Muscle of arm (tissue), 12 donors: ENCODE measurements around the gene KRTAP5-6. TPM values are rescaled to one million over a fixed set of nuclear protein-coding genes. Genes with fewer than 3 reads are reported as not detected.
A peak's percentile ranks its signal among the peaks of the same experiment; 100 is the strongest.
"Not testable (repeated sequence)": the region's sequence is repeated elsewhere in the genome, so short reads cannot be mapped to it uniquely, and the experiment has no call there.

Experiments used
- DNase-seq: peaks from one replicate; pipeline ENCODE4 v3.0.0-alpha.2; 2013
- polyA plus RNA-seq, 12 donors: library from polyadenylated mRNA; unstranded; fragments of 120-200 nt; gene quantifications; one replicate each; pipeline ENCODE4 v1.2.1, GENCODE V29; 2013; ENCODE audit not compliant: insufficient read length in 12 of 12

The KRTAP5-6 gene
- polyA plus RNA-seq, 12 donors, result 0.36 to 0.82 (median 0.46) TPM; not detected in 6

DNA sequence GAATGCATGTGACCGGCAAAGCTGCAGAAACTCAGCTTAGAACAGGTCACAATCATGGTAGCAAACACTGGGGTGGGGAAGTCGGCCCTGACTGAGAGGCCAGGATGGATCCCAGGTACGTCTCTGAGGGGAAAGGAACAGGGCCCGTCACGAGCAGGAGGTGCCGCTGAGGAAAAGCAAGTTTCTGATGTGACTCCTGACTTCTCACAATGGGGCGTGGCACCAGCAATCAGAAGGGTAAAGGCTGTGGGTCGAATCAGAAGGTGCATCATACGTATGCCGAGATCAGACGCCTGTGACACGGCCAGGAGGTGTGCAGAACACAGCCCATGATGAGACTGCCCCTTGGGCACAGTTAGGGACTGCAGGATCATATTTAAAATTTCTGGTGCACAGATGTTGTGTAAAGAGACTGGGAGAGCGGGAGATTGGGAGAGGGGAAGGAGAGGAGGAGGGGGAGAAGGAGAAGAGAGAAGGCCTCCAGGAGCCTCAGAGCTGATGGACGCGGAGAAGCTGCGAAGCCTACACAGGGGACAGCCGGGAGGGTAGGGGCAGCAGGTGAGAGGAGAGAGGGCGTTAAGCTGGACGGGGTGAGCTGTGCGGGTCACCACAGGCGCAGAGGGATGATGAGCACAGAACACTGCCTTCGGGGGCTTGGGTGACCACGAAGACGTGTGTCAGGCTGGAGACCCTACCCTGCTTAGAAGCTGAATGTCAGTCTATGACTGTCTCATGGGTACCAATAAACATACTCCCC lies 36.7 kb upstream of the KRTAP5-6 start:
- no peak for DNase-seq

DNA sequence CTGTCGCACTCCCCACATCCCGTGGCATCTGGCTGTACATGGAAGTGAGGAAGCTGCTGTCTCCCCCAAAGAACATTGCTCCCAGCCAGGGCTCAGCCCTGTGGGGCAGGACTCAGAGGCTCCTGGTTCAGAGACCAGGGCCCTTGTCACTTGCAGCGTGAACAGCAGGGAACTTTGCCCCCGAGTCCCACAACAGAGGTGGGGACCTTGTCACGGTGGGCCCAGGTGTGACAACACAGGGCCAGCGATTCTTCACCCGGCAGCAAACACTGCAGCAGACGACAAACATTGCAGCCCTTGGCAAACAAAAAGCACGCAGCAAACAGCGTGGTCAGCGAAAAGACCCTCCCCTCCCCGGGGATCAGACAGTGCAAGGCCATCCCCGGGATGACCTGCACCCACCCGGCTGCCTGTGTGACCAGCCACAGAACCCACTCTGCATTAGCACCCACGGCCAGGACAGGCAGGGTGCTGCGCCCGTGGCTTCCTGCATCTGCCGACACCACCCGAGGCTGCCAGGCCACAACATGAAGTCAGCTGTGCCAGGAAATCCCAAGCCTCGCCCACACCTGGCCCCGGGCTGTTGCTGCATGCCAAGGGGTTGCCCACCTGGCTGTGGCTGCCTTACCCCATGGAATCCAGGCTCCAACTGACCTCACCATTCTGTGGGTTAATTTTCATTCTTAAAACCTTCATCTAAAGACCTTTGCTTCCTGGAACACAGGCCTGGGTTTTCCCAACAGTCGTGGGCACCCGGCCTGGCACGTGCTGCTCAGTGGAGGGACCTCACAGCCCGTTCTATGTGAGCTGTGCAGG lies 35.3 kb upstream of the KRTAP5-6 start:
- DNase-seq, result not testable (repeated sequence)

DNA sequence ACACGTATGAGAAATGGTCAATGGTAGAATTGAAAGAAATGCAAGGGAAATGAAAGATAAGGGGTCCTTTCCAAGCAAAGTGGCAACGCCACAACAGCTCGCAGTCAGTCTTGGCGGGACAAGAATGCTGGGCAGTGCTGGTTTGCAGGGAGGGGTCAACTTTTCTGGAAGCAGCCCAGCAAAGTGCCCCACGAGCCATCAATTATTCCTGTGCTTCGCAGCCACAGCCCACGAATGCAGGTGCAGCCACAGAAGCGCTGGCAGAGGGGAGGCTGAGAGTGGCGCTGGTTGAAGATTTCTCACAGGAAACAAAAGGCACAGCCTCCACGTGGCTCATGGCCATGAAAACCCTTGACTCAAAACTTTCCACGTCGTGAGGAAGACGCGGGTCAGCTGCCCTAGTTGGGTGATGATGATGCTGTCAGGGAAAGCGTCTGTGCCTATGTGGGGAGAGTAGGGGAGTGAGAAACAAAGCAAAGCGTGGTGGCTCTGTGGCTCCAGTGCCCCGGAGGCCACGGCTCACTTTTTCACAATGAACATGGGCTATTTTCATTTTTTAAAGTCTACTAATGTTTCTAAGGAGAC lies 34.2 kb upstream of the KRTAP5-6 start:
- not testable (repeated sequence) for DNase-seq

DNA sequence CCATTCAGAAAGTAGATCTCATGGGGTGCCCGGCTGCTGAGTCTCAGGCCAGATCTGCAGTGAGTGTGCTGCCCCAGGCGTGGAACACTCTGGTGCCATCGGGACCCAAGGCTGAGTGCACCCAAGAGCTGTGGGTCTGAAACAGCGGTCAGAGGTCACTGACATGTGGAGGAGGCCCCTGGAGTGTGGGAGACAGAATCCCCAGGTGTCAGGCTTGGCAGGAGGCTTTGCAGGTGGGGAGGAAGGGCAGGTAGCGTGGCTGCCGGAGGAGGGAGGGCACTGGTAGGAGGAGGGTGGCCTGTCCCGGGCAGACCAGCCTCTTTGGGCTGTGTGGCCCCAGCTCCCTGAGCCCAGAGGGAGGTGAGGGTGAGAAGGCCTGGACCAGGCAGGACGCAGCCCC lies 31.7 kb upstream of the KRTAP5-6 start:
- DNase-seq, result no peak

DNA sequence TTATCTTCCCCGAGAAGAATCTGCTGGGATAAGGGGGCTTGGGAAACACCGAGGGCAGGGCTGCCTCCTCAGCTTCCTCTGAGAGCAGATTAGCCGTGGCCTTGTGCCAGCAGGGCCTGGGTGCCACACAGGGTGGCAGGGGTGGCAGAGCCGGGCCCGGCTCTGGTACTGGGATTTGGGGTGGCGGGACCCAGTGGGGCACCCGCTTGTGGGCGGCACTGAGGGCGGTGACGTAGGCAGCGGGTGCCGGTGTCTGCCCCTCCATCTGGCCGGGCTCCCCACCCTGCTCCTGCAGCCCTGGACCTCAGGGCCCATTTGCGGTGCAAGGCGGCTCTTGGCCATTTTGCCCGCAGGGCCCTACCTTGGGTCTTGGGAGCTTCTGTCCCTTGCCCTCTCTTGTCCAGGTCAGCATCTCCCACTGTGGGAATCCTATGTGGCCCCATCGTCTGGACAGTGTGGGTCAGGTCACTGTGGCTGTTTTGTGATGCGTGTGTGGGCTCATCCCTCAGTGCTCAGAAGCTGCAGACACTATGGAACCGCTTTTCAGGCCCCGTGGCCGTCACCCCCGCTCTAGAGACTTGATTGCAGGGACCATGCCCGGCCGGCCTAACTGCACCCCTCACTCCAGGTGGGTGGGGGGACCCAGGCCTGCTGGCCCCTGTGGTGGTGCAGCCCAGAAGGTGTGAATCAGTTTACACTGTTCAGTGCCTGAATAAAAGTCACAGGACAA lies 29.7 kb upstream of the KRTAP5-6 start:
- no peak for DNase-seq

DNA sequence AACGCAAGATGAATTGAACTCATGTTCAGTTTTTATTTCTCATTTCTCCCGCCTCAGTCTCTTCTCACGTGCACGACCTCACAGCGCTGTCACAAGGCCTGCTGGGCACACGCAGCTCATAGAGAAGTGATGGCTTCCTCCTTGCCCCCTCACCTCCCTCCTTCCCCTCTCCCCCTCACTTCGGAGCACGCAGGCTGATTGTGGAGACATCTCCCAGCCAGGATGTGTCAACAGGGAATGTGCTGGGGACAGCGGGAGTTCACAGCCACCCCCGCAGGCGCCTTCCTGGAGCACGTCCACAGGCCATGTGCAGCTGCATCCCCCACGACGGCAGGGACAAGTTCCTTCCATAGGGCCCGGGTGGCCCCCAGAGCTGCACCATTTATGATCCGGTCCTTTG lies 29.1 kb upstream of the KRTAP5-6 start:
- no peak for DNase-seq

DNA sequence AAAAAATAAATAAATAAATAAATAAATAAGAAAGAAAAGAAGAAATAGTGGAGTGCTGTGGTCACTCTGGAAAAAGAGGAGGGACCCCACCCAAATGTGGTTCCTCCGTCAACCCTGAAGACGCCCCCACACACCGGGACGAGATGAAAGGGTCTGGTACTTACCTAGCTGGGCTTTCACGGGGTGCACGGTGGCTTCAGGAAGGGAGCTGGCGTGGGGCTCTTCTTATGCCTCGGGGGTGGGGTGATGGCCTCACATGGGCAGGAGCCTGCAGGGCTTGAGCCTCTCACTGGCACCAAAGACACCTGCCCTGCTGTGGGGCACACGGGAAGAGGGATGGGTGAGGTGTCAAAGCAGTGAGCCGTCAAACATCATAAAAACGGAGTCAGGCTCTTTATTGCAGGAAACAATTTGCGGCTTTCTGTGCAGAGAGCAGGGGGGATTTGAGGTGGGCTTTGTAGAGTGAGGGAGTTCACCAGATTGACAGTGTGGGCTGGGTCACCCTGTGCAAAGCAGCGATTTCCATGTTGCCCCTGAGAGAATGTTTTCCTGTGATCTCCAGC lies 28.0 kb upstream of the KRTAP5-6 start:
- DNase-seq, result no peak

DNA sequence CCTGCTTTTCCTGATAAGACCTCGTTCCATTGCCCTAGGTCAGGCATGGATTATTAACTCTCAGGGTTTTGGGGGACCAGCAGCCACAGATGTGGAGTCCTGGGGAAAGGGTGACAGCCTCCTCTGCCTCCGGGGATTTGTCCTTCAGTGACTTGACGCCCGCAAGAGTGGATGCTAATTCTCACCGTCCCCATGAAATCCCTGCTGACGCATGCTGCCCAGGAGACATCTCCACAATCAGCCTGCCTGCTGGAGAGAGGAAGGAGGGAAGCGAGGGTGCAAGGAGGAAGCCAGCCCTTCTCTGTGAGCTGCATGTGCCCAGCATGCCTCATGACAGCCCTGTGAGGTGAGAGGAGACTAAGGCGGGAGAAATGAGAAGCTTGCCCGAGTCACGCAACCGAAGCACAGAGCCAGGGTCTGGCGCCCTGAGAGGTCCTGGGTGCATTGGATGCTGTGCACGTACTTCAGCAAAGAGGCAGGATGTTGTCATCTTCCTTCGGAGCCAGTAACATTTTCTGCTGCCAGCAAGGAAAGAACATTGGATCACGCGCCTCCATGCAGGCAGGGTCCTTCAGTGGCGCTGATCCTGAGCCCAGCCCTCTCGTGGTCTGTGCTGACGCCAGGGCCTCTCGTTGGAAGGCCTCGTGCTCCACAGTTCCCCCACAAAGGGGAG lies 27.3 kb upstream of the KRTAP5-6 start:
- peak; percentile 92 for DNase-seq

DNA sequence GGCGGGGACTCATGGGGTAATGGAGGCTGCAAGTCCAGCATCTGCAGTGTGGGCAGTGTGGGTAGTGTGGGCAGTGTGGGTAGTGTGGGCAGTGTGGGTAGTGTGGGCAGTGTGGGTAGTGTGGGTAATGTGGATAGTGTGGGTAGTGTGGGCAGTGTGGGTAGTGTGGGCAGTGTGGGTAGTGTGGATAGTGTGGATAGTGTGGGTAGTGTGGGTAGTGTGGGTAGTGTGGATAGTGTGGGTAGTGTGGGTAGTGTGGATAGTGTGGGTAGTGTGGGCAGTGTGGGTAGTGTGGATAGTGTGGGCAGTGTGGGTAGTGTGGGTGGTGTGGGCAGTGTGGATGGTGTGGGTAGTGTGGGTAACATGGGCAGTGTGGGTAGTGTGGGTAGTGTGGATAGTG lies 26.5 kb upstream of the KRTAP5-6 start:
- DNase-seq, result not testable (repeated sequence)

DNA sequence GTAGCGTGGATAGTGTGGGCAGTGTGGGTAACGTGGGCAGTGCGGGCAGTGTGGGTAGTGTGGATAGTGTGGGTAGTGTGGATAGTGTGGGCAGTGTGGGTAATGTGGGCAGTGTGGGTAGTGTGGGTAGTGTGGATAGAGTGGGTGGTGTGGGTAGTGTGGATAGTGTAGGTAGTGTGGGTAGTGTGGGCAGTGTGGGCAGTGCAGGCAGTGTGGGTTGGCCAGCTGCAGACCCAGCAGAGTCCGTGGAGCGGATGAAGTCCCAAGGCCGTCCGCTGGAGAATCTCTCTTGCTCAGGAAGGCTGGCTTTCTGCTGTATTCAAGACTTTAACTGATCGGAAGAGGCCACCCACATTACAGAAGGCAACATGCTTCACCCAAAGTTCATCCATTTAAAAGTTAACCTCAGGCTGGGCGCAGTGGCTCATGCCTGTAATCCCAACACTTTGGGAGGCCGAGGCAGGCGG lies 26.1 kb upstream of the KRTAP5-6 start:
- DNase-seq, result no peak

DNA sequence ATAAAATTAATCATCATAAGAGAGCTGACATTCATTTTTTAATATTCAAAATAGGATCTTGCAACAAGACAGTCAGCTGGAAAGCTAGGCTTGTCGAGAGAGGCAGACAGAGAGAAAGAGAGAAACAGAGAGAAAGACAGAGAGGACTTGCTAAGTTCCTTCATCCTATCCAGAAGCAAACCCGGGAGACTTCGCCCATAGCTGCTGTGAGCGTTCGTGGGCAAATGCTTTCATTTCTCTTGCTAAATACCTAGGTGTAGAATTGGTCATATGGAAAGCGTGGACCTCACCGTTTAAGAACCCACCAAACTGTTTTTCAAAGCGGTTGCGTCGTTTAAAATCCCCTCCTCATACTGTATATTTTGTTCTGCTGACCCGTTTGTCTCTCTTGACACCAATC lies 25.3 kb upstream of the KRTAP5-6 start:
- DNase-seq, result no peak

DNA sequence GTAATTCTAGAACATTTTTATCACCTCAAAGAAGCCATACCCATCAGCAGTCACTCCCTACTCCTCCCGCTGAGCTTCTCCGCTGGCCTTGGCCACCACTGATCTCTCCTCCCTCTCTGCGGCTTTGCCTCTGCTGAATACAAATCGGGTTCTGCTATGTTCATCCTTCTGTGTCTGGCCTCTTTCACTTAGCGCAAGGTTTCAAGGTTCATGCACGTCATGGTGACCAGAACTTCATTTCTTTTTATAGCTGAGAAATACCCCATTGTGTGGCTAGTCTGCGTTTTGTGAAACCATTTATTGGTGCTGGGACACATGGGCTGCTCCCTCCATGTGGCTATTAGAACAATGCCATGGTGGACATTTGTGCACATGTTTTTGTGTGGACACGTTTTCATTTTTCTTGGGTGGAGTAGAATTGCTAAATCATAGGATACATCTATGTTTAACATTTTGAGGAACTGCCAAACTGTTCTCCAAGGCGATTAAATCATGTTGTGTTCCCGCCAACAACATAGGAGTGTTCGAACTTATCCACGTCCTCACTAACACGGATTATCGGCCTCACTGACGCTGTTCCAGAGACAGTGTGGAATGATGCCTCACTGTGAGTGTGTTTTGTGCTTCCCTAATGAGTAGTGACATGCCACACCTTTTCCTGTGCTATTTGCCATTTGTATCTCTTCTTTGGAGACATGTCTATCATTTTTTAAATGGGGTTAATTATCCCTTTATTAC lies 24.2 kb upstream of the KRTAP5-6 start:
- peak; percentile 78 for DNase-seq

DNA sequence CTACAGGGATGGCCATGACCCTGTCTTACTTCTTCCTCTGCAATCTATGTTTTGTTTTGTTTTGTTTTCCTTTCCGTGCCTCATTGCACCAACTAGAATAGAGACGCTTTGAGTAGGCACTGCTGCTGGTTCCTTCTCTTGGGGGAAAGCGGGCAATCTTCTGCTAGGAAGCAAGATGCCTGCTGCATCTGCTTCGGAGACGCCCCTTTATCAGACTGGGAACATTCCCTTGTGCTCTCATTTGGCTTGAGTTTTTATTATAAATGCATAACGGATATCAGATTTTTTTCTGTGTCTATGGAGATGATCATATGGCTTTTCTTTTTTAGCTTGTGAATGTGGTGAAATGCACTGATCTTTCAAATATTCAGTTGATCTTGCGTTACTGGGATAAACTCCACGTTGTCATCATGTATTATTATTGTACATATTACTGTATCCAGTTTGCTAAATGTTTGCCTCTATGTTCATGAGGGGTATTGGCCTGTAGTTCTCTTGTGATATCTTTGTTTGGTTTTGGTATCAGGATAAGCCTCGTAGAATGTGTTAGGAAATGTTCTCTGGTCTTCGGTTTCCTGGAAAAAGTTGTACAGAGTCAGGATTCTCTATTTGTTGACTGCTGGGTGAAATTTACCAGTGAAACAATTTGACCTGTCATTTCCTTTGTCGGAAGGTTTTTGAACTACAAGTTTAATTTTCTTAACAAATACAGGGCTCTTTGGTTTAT lies 23.4 kb upstream of the KRTAP5-6 start:
- DNase-seq, result no peak

DNA sequence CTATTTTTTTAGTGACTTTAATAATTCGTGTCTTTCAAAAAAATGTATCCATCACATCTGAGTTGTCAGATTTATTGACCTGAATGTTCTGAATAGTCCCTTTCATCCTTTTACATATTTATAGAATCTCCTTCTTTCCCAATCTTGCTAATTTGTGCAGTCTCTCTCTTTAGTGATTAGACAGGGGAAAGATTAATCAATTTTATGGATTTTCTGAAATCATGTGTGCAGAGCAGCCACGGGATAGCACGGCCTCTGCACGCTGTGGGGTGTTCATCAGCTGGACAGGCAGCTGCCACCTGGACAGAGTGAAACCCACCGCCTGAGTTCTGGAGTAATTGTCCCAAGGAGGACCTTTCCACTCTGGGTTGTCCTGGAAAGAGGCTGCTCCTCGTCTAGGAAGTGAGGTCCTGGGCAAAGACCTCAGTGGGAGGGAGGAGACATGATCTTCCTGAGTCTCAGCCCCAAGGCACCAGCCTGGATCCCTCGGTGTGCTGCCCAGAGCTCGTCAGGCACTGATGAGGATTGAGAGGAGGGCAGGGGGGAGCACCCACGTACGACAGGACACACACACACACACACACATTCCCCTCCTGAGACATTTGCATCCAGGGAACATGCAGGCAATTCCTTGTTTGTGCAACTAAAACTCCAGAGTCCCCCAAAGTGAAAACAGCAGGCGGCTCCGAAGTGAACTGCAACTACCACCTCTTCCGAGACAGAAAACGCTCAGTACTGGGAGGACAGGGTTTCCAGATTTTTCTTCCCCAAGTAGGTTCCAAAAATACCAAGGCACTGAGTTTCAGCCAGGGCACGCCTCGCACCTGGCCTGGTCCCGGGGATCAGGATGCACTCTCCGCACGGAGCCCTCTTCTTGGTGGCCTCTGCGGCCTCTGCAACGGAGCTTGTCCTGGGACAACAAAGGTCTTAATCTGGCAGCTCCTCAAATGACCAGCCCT lies 22.5 kb upstream of the KRTAP5-6 start:
- DNase-seq, result no peak

DNA sequence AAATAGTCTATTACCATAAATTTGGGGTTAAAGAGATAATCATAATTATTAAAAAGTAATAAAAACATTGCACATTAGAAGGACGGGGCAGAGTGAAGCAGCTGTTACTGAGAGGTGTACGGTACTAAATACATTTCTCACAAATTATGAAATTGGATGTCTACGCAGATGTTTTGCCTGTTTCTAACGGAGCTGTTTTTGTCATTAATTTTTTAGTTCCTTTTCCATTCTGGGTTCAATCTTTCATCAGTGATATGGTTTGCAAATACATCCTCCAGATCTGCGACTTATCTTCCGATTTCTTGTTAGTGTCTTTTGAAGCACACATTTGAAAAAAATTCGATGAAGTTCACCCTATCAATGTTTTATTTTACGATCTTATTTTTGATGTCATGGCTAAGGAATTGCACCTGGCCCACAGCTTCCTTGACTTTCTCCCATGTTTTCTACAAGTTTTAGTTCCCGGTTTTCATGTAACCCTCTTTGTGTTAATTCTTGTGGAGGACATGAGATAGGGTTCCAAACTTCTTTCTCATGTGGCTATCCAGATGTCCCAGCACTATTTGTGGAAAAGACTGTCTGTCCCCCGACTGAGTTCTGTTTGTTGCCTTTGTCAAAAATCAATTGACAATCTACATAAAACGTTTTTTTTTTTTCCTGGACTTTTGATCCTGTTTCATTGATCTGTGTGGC lies 21.3 kb upstream of the KRTAP5-6 start:
- DNase-seq, result no peak

DNA sequence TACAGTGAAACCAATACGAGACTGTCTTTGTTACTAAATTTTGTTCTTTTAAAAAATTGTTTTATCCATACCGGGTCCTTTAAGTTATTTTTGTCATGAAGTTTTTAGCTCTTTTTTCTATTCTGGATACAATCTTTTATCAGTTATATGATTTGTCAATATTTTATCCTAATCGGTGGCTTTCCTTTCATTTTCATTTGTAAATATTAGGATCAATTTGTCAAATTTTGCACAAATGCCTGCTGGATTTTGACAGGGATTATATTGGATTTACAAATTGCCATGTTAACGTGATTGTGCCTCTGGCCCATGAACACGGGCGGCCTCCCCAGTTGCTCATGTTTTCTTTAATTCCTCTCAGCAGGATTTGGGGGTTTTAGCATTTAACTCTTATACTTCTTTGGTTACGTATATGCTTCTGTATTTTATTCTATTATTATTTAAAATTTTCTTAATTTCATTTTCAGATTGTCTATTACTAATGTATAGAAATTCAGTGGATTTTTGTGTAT lies 20.7 kb upstream of the KRTAP5-6 start:
- DNase-seq, result no peak

DNA sequence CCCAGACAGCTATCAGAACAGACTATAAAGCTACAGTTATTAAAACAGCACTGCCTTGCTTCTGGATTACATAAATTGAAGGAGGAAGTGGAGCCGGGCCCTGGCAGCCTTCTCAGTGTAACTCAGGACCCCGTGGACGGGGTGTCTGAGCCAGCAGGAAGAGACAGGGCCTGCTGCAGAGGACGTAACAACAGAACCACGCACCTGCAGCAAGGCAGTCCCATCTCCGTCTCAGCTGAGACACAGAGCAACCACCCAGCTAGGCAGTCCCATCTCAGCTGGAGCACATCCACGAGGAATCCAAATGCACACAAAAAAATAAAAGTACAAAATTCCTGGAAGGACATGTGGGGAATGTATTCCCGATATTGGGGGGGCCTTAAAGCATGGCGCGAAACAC lies 17.1 kb upstream of the KRTAP5-6 start:
- DNase-seq, result no peak
